Measurements from ENCODE around the gene UBR2.
"Not testable (repeated sequence)": the region's sequence is repeated elsewhere in the genome, so short reads cannot be mapped to it uniquely, and the experiment has no call there.

Gene UBR2

GRCh38 chr6:42693725-42694323 is 130.0 kb downstream of the UBR2 start:
- no peak for DNase-seq

GRCh38 chr6:42694586-42694985 is 130.8 kb downstream of the UBR2 start:
- no peak for DNase-seq

- DNase-seq = no peak
These were observed 132.9 kb downstream of the UBR2 start for GRCh38 chr6:42696526-42697267.

GRCh38 chr6:42697268-42697655 is 133.4 kb downstream of the UBR2 start:
- DNase-seq = no peak

GRCh38 chr6:42698217-42698616 is 134.4 kb downstream of the UBR2 start:
- no peak for DNase-seq

- no peak for DNase-seq
These were observed 138.4 kb downstream of the UBR2 start for GRCh38 chr6:42702200-42702599.

- not testable (repeated sequence) for DNase-seq
These were observed 139.0 kb downstream of the UBR2 start for GRCh38 chr6:42702786-42703185.

GRCh38 chr6:42704251-42704936 is 140.6 kb downstream of the UBR2 start:
- no peak for DNase-seq

GRCh38 chr6:42704937-42705374 is 141.1 kb downstream of the UBR2 start:
- no peak for DNase-seq

- DNase-seq = no peak
These were observed 143.8 kb downstream of the UBR2 start for GRCh38 chr6:42707595-42707994.

- no peak for DNase-seq
These were observed 144.3 kb downstream of the UBR2 start for GRCh38 chr6:42708096-42708495.

- no peak for DNase-seq
These were observed 146.0 kb downstream of the UBR2 start for GRCh38 chr6:42709871-42710270.

GRCh38 chr6:42710316-42710715 is 146.5 kb downstream of the UBR2 start:
- no peak for DNase-seq

- no peak for DNase-seq
These were observed 148.1 kb downstream of the UBR2 start for GRCh38 chr6:42711930-42712329.

- no peak for DNase-seq
These were observed 150.4 kb downstream of the UBR2 start for GRCh38 chr6:42714098-42714761.

GRCh38 chr6:42715871-42716270 is 152.0 kb downstream of the UBR2 start:
- no peak for DNase-seq

- no peak for DNase-seq
These were observed 156.9 kb downstream of the UBR2 start for GRCh38 chr6:42720739-42721138.

- DNase-seq = no peak
These were observed 158.7 kb downstream of the UBR2 start, which contains the start of gene PRPH2 for GRCh38 chr6:42722497-42722896. Gene PRPH2 (minus strand): TSS chr6:42722597. CDS start chr6:42722334, 263 bp downstream.

GRCh38 chr6:42724825-42725224 is 161.0 kb downstream of the UBR2 start:
- DNase-seq = no peak

GRCh38 chr6:42726026-42726425 is 162.2 kb downstream of the UBR2 start:
- DNase-seq = no peak

- DNase-seq = peak; percentile 74 to 87
These were observed 162.8 kb downstream of the UBR2 start for GRCh38 chr6:42726485-42727086.

- no peak for DNase-seq
These were observed 163.3 kb downstream of the UBR2 start for GRCh38 chr6:42727087-42727611.

GRCh38 chr6:42727627-42728026 is 163.8 kb downstream of the UBR2 start:
- DNase-seq = no peak
